HG02938 (cell line): ENCODE results near the gene TMEM198.

ENCODE experiments used
- ATAC-seq: cut with Tn5 transposase; IDR thresholded peaks from one replicate; pipeline ENCODE4 v1.9.1; 2021; ENCODE audit warnings: mild to moderate bottlenecking, moderate library complexity; ENCODE audit not compliant: unreplicated experiment

Gene TMEM198

GRCh38 chr2:219542931-219543595 is 765 bp upstream of the TMEM198 start:
- peak; percentile 26 for ATAC-seq

- no peak for ATAC-seq
Measured at GRCh38 chr2:219544567-219544966, 739 bp downstream of the TMEM198 start.

GRCh38 chr2:219545295-219545942 is 1.6 kb downstream of the TMEM198 start:
- no peak for ATAC-seq

- no peak for ATAC-seq
Measured at GRCh38 chr2:219545943-219546352, 2.1 kb downstream of the TMEM198 start.

GRCh38 chr2:219547621-219548020 is 3.8 kb downstream of the TMEM198 start:
- ATAC-seq: no peak

- ATAC-seq: no peak
Measured at GRCh38 chr2:219548990-219549389, 5.2 kb downstream of the TMEM198 start.

GRCh38 chr2:219549619-219550018 is 5.8 kb downstream of the TMEM198 start:
- no peak for ATAC-seq

- peak; percentile 12 for ATAC-seq
Measured at GRCh38 chr2:219551441-219552381, 7.9 kb downstream of the TMEM198 start.

GRCh38 chr2:219552382-219553167 is 8.7 kb downstream of the TMEM198 start:
- ATAC-seq: peak; percentile 84

GRCh38 chr2:219553168-219553417 is 9.3 kb downstream of the TMEM198 start:
- no peak for ATAC-seq

GRCh38 chr2:219553463-219553963 is 9.7 kb downstream of the TMEM198 start:
- no peak for ATAC-seq

- ATAC-seq: no peak
Measured at GRCh38 chr2:219554350-219554749, 10.5 kb downstream of the TMEM198 start.

GRCh38 chr2:219555956-219556355 is 12.1 kb downstream of the TMEM198 start:
- ATAC-seq: no peak

- no peak for ATAC-seq
Measured at GRCh38 chr2:219556413-219556812, 12.6 kb downstream of the TMEM198 start.

GRCh38 chr2:219557320-219557719 is 13.5 kb downstream of the TMEM198 start:
- no peak for ATAC-seq

- ATAC-seq: no peak
Measured at GRCh38 chr2:219557791-219558785, 14.3 kb downstream of the TMEM198 start.

- no peak for ATAC-seq
Measured at GRCh38 chr2:219559156-219559915, 15.5 kb downstream of the TMEM198 start.

- peak; percentile 49 for ATAC-seq
Measured at GRCh38 chr2:219560037-219560892, 16.4 kb downstream of the TMEM198 start.
